GM12878 (cell line): ENCODE results near the gene C1orf141. TPM values are rescaled to one million over a fixed set of nuclear protein-coding genes. Genes with fewer than 3 reads are reported as not detected.

Source experiments
- ATAC-seq: fragments of 200-7000 bp; cut with Tn5 transposase; 3 replicates; pipeline ENCODE4 v1.9.1; 2020; ENCODE audit warnings: mild to moderate bottlenecking, moderate library complexity
- BruUV-seq: library from RNA; stranded (reverse); fragments of 400-500 nt; replicated peaks from 2 replicates; lab custom pipeline; 2021; lab: Mats Ljungman, UMichigan
- CTCF ChIA-PET: fragments of 300-600 bp; sonication (Branson Sonifier 250); formaldehyde crosslinking; extraction: SDS; loops from one replicate; lab custom pipeline; 2021; ENCODE audit warnings: inconsistent platforms; lab: Yijun Ruan, JAX
- POLR2A ChIA-PET: fragments of 350-600 bp; formaldehyde crosslinking; extraction: SDS; loops from one replicate; lab custom pipeline; 2021; ENCODE audit warnings: inconsistent platforms; lab: Charles Lee
- RAD21 ChIA-PET: fragments of 300-600 bp; sonication (Branson Sonifier 250); formaldehyde crosslinking; loops from one replicate; lab custom pipeline; 2023; ENCODE audit warnings: antibody characterized with exemption; ENCODE audit not compliant: unreplicated experiment; lab: Charles Lee
- SMC1A ChIA-PET: fragments of 300-600 bp; sonication (Branson Sonifier 250); formaldehyde crosslinking; loops from one replicate; lab custom pipeline; 2023; ENCODE audit not compliant: unreplicated experiment, uncharacterized antibody; lab: Charles Lee
- DNase-seq: peaks from one replicate; pipeline ENCODE4 v3.0.0-alpha.2; 2011; ENCODE audit warnings: low read depth, low spot score
- FAIRE-seq: peaks from 3 replicates; lab custom pipeline; 2011; peaks lifted over from hg19 to GRCh38; lab: Jason Lieb, UNC
- H2AFZ ChIP-seq: 2 replicates; pipeline ENCODE4 v1.6.0; 2011; ENCODE audit warnings: low read depth, low read length, control low read depth; ENCODE audit not compliant: control insufficient read depth
- H3K27ac ChIP-seq: 2 replicates; pipeline ENCODE4 v1.5.1; 2011; ENCODE audit warnings: control low read depth; ENCODE audit not compliant: control insufficient read depth, insufficient read depth
- H3K27me3 ChIP-seq, 2 experiments: replicated peaks in 1 of 2; 2 replicates each; pipeline versions ENCODE4 v1.6.0 to v1.6.1; 2011; ENCODE audit warnings: low read length in 1 of 2; ENCODE audit not compliant: control insufficient read depth in 2 of 2, insufficient read depth in 2 of 2
- H3K36me3 ChIP-seq, 2 experiments: 2 replicates each; pipeline ENCODE4 v1.5.1; 2011; ENCODE audit warnings: low read length in 1 of 2; ENCODE audit not compliant: control insufficient read depth in 2 of 2, insufficient read depth in 2 of 2
- H3K4me1 ChIP-seq: 2 replicates; pipeline ENCODE4 v1.6.1; 2011; ENCODE audit warnings: mild to moderate bottlenecking, low read length, moderate library complexity, mixed read lengths; ENCODE audit not compliant: control insufficient read depth, insufficient read depth
- H3K4me2 ChIP-seq: 2 replicates; pipeline ENCODE4 v1.6.0; 2011; ENCODE audit warnings: control low read depth; ENCODE audit not compliant: control insufficient read depth, insufficient read depth
- H3K4me3 ChIP-seq: fragments of 200-600 bp; sonication (generic); 2 replicates; pipeline ENCODE4 v1.5.1; 2016
- H3K79me2 ChIP-seq: 2 replicates; pipeline ENCODE4 v1.6.0; 2011; ENCODE audit warnings: low read length; ENCODE audit not compliant: control insufficient read depth, insufficient read depth
- H3K9ac ChIP-seq: 2 replicates; pipeline ENCODE4 v1.8.0; 2011; ENCODE audit warnings: low read length, control low read depth, mixed read lengths; ENCODE audit not compliant: control insufficient read depth, insufficient read depth
- H3K9me3 ChIP-seq: replicated peaks from 3 replicates; pipeline ENCODE4 v1.5.1; 2011; ENCODE audit warnings: mild to moderate bottlenecking, low read length; ENCODE audit not compliant: control insufficient read depth, insufficient read depth
- H4K20me1 ChIP-seq: 2 replicates; pipeline ENCODE4 v1.6.0; 2011; ENCODE audit not compliant: control insufficient read depth, insufficient read depth
- FOS ChIP-seq: IDR thresholded peaks from 3 replicates; pipeline ENCODE4 v1.6.1; 2011; ENCODE audit warnings: borderline replicate concordance; ENCODE audit not compliant: insufficient read length; ENCODE audit errors: extremely low read depth
- FOXK2 ChIP-seq: fragments of 450-650 bp; IDR thresholded peaks from 2 replicates; pipeline ENCODE4 v1.6.1; 2017; ENCODE audit warnings: mild to moderate bottlenecking, moderate library complexity
- JUNB ChIP-seq: IDR thresholded peaks from 2 replicates; pipeline ENCODE4 v1.6.1; 2016; ENCODE audit warnings: antibody characterized with exemption, mild to moderate bottlenecking
- MYB ChIP-seq: fragments of 150-350 bp; IDR thresholded peaks from 2 replicates; pipeline ENCODE4 v1.6.1; 2014; ENCODE audit warnings: mild to moderate bottlenecking, low read depth, low read length, borderline replicate concordance
- NR2C2 ChIP-seq: IDR thresholded peaks from 2 replicates; pipeline ENCODE4 v1.6.1; 2011; ENCODE audit warnings: borderline replicate concordance, low read depth; ENCODE audit not compliant: control insufficient read depth, insufficient read length
- PKNOX1 ChIP-seq: fragments of 450-650 bp; IDR thresholded peaks from 2 replicates; pipeline ENCODE4 v1.6.1; 2016; ENCODE audit warnings: mild to moderate bottlenecking
- RB1 ChIP-seq: fragments of 450-650 bp; formaldehyde crosslinking; IDR thresholded peaks from 2 replicates; pipeline ENCODE4 v1.6.1; 2017; ENCODE audit warnings: mild to moderate bottlenecking, borderline replicate concordance
- RCOR1 ChIP-seq: conservative IDR thresholded peaks from 2 replicates; pipeline ENCODE4 v1.6.1; 2012; ENCODE audit warnings: low read depth, low read length, improper control_type of control experiment
- TBL1XR1 ChIP-seq: IDR thresholded peaks from 2 replicates; pipeline ENCODE4 v1.6.1; 2012; ENCODE audit warnings: low read depth, low read length, improper control_type of control experiment
- ZNF207 ChIP-seq: fragments of 450-650 bp; IDR thresholded peaks from 2 replicates; pipeline ENCODE4 v1.6.1; 2014; ENCODE audit warnings: antibody characterized with exemption, mild to moderate bottlenecking, borderline replicate concordance
- ZNF24 ChIP-seq: fragments of 450-650 bp; IDR thresholded peaks from 2 replicates; pipeline ENCODE4 v1.6.1; 2017; ENCODE audit warnings: antibody characterized with exemption, mild to moderate bottlenecking
- WGBS: methylation state at CpG from one replicate; pipeline ENCODE4 v1.1.6; 2016; ENCODE audit warnings: low lambda C conversion rate; ENCODE audit not compliant: insufficient replicate concordance, insufficient coverage; ENCODE audit errors: missing lambda C conversion rate; 5-methylcytosine and 5-hydroxymethylcytosine counted together
- in situ Hi-C: fragments of 300-500 bp; cut with MboI; formaldehyde crosslinking; loops from 9 replicates; pipeline ENCODE4 v1.14.3; 2018; ENCODE audit warnings: mixed read lengths
- intact Hi-C: fragments of 100-400 bp; cut with micrococcal nuclease; formaldehyde crosslinking; loops from one replicate; pipeline ENCODE4 v1.14.2; 2022; ENCODE audit not compliant: unreplicated experiment
- polyA plus RNA-seq, 11 experiments: library from polyadenylated mRNA; depleted of rRNA in 4 of 11; unstranded in 6 of 11; stranded (reverse) in 5 of 11; fragments of >200 nt; fragmentation: Nextera tagmentation in 4 of 11; fragmentation: Illumina TruSeq in 1 of 11; extraction: Ambion mirVana in 4 of 11; extraction: Trizol in 1 of 11; gene quantifications; 1 replicate in 1 of 11; 2 replicates in 10 of 11; pipeline versions ENCODE4 v1.2.1 to v1.2.3, GENCODE V29; 2011 to 2016; ENCODE audit warnings: inconsistent platforms in 2 of 11, missing spikeins in 2 of 11, low read depth in 1 of 11
- total RNA-seq, 4 experiments: library from RNA; depleted of rRNA in 3 of 4; stranded (reverse); fragments of >200 nt in 3 of 4; fragmentation: Illumina TruSeq in 1 of 4; extraction: Trizol in 1 of 4; gene quantifications; 2 replicates each; pipeline versions ENCODE4 v1.2.1 to v1.2.3, GENCODE V29; 2013 to 2021
- TF ChIP-seq, protein P1 (sequence below): fragments of 450-650 bp; IDR thresholded peaks from 2 replicates; pipeline ENCODE4 v1.6.1; 2017; ENCODE audit warnings: mild to moderate bottlenecking, moderate library complexity

The C1orf141 gene
- total and polyA plus RNA-seq, 10 of the 15 experiments (the other 5 are each of a cell fraction or from before 2014, with no cell fraction given) = not detected

DNA sequence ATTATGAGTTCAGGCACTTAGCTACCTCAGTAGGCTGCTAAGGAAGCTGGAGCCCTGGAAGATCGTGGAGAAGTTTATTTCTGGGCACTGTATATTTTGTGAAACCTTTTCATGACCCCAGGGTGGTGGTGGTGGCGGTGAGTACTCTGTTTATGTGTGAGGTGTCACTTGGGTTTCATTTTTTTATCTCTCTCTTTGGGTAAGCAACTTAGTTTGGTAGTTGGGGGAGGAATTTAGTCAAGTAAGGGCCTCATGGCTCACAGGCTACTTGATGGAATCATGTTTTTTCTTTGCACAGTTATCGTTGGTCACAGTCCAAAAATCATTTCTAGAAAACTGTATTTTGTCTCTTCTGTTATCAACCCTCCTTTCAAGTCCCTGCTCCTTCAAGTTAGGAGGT is 33.9 kb downstream of the C1orf141 start:
- in situ Hi-C loops = no loop called here
- H3K4me2 ChIP-seq = no peak overlapping the region
- CTCF ChIA-PET = no interaction called here
- H3K36me3 ChIP-seq = no peaks in the 10 kb centered on the region
- POLR2A ChIA-PET = no interaction called here
- no peaks in the 10 kb centered on the region; a peak in 2 of 4 replicates for H3K27me3 ChIP-seq
- SMC1A ChIA-PET = interaction anchor here (0.6 kb wide), 1 partner anchor 119 kb away, joined by 3 read pairs; no protein-coding TSS in a partner anchor
- ATAC-seq (no peak), DNase-seq (no peak), FAIRE-seq (no peak)
- H4K20me1 ChIP-seq = no peaks in the 10 kb centered on the region
- no peaks in the 10 kb centered on the region for H3K79me2 ChIP-seq
- H3K9ac ChIP-seq = no peak overlapping the region
- H2AFZ ChIP-seq = no peak overlapping the region
- BruUV-seq = no TSS peak
- H3K4me3 ChIP-seq = no peak overlapping the region
- no peaks in the 10 kb centered on the region for H3K4me1 ChIP-seq
- H3K27ac ChIP-seq = no peak overlapping the region
- WGBS = 0% methylated on average over 3 of the region's 3 CpGs
- intact Hi-C loops = no loop called here
- no peaks in the 10 kb centered on the region for H3K9me3 ChIP-seq
- TF ChIP-seq ZNF207 = no peak
- TF ChIP-seq FOXK2 = no peak
- TF ChIP-seq RB1 = no peak
- TF ChIP-seq JUNB = no peak
- no peak for TF ChIP-seq NR2C2
- no peak for TF ChIP-seq FOS
- no peak for TF ChIP-seq PKNOX1
- no peak for TF ChIP-seq RCOR1
- no peak for TF ChIP-seq TBL1XR1
- TF ChIP-seq, protein P1, sequence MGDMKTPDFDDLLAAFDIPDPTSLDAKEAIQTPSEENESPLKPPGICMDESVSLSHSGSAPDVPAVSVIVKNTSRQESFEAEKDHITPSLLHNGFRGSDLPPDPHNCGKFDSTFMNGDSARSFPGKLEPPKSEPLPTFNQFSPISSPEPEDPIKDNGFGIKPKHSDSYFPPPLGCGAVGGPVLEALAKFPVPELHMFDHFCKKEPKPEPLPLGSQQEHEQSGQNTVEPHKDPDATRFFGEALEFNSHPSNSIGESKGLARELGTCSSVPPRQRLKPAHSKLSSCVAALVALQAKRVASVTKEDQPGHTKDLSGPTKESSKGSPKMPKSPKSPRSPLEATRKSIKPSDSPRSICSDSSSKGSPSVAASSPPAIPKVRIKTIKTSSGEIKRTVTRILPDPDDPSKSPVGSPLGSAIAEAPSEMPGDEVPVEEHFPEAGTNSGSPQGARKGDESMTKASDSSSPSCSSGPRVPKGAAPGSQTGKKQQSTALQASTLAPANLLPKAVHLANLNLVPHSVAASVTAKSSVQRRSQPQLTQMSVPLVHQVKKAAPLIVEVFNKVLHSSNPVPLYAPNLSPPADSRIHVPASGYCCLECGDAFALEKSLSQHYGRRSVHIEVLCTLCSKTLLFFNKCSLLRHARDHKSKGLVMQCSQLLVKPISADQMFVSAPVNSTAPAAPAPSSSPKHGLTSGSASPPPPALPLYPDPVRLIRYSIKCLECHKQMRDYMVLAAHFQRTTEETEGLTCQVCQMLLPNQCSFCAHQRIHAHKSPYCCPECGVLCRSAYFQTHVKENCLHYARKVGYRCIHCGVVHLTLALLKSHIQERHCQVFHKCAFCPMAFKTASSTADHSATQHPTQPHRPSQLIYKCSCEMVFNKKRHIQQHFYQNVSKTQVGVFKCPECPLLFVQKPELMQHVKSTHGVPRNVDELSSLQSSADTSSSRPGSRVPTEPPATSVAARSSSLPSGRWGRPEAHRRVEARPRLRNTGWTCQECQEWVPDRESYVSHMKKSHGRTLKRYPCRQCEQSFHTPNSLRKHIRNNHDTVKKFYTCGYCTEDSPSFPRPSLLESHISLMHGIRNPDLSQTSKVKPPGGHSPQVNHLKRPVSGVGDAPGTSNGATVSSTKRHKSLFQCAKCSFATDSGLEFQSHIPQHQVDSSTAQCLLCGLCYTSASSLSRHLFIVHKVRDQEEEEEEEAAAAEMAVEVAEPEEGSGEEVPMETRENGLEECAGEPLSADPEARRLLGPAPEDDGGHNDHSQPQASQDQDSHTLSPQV = no peak
- no peak for TF ChIP-seq ZNF24
- no peak for TF ChIP-seq MYB
- RAD21 ChIA-PET = no interaction called here
